Left cardiac atrium (tissue), 2 donors: Measurements from ENCODE around the gene UQCRC2. TPM values are rescaled to one million over a fixed set of nuclear protein-coding genes. Genes with fewer than 3 reads are reported as not detected.

ENCODE experiments used
- total RNA-seq, 2 donors: library from RNA; stranded (reverse); fragmentation: NEBNext Ultra II Directional; extraction: Animal tissue kit (Norgen Biotek cat#: 25700); gene quantifications; one replicate each; pipeline ENCODE4 v1.2.1, GENCODE V29; 2021
- donor health status: DM: no; HTN: yes; CAD: no; lungs with severe emphysema.
- donor health status: DM: yes; HTN: yes; CAD: no.

The UQCRC2 gene
- total RNA-seq, 2 donors from 2014 or later = 554 to 621 TPM

Other genes starting within 250 kb of the UQCRC2 start
- gene NPIPB4, start 95.6 kb upstream of the UQCRC2 start, total RNA-seq = 10 to 100 TPM; 37.3 to 51.5 TPM
- not detected for gene PDZD9, start 47.8 kb downstream of the UQCRC2 start, total RNA-seq
- 10 to 100 TPM; 10.3 to 12.7 TPM for gene MOSMO, start 54.8 kb downstream of the UQCRC2 start, total RNA-seq
- not detected for gene VWA3A, start 139.2 kb downstream of the UQCRC2 start, total RNA-seq
- gene SDR42E2, start 209.1 kb downstream of the UQCRC2 start, total RNA-seq = not detected